Erythroblast (primary cell): ENCODE results near the gene MS4A6E.
"Not testable (repeated sequence)": the region's sequence is repeated elsewhere in the genome, so short reads cannot be mapped to it uniquely, and the experiment has no call there.

Source experiments
- GATA1 ChIP-seq: IDR thresholded peaks from 2 replicates; pipeline ENCODE4 v1.6.1; 2011; ENCODE audit warnings: low read depth, mild to moderate bottlenecking, control low read depth, low read length, moderate library complexity
- POLR2A ChIP-seq: IDR thresholded peaks from 2 replicates; pipeline ENCODE4 v1.6.1; 2011; ENCODE audit warnings: mild to moderate bottlenecking, low read length

GRCh38 chr11:60301884-60302283 lies 25.2 kb upstream of the MS4A6E start:
- TF ChIP-seq POLR2A, GATA1: not testable (repeated sequence)
